Peyer's patch (tissue), 4 donors: Measurements from ENCODE around the gene IMPA2.

Source experiments
- POLR2A ChIP-seq, 2 donors: fragments of 450-650 bp; IDR thresholded peaks; one replicate each; pipeline ENCODE4 v1.5.1; 2017; ENCODE audit warnings: antibody characterized with exemption in 2 of 2, mild to moderate bottlenecking in 2 of 2, moderate library complexity in 2 of 2
- TF ChIP-seq, protein P1 (sequence below), 6 experiments: fragments of 450-650 bp in 4 of 6; fragments of 200-600 bp in 2 of 6; sonication (generic) in 1 of 6; IDR thresholded peaks; one replicate each; pipeline ENCODE4 v1.5.1; 2017 to 2019; ENCODE audit warnings: antibody characterized with exemption in 6 of 6, mild to moderate bottlenecking in 3 of 6, moderate library complexity in 1 of 6

DNA sequence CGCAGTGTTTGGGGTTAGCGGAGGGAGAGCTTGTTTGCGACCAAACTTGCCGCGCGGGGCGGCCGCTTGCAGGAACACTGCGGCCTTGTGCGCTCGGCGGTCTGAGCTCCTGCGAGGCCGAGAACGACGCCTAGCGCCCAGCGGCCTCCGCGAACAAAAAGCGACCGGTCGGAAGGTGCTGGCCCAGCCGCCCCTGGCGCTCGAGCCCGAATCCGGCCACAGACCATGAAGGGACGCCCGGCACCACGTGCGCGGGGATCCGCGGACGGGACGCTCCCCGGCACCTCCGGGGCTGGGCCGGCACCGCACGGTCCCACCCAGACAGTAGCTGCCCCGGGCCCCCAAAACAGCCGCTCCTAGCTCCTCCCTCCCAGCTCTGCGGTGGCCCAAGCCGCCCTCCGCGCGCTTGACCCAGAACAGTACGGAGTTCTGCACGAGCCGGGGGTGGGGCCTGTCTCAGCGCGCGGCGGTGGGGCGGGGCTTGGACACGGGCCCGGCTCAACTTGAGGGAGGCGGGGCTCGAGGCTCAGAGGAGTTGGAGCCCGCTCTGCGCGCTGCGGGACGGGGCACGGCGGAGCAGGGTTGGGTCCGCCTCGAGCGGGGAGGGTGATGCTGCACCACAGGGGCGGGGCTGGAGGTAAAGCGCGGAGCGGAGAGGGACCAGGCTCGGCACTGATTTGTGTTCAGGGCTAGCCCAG is 664 bp upstream of the IMPA2 start:
- TF ChIP-seq, protein P1, sequence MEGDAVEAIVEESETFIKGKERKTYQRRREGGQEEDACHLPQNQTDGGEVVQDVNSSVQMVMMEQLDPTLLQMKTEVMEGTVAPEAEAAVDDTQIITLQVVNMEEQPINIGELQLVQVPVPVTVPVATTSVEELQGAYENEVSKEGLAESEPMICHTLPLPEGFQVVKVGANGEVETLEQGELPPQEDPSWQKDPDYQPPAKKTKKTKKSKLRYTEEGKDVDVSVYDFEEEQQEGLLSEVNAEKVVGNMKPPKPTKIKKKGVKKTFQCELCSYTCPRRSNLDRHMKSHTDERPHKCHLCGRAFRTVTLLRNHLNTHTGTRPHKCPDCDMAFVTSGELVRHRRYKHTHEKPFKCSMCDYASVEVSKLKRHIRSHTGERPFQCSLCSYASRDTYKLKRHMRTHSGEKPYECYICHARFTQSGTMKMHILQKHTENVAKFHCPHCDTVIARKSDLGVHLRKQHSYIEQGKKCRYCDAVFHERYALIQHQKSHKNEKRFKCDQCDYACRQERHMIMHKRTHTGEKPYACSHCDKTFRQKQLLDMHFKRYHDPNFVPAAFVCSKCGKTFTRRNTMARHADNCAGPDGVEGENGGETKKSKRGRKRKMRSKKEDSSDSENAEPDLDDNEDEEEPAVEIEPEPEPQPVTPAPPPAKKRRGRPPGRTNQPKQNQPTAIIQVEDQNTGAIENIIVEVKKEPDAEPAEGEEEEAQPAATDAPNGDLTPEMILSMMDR (IDR thresholded peaks at IDR 0.05), result peak in 2 of 6 experiments; percentile 5 to 7
- TF ChIP-seq POLR2A (IDR thresholded peaks at IDR 0.05), result peak; percentile 76 to 89
